H1 (cell line): ENCODE measurements around the gene S1PR2. TPM values are rescaled to one million over a fixed set of nuclear protein-coding genes. Genes with fewer than 3 reads are reported as not detected.

ENCODE experiments used
- CTCF ChIA-PET: fragments of 300-600 bp; sonication (Branson Sonifier 250); formaldehyde crosslinking; loops from one replicate; lab custom pipeline; 2021; ENCODE audit not compliant: partially characterized antibody; lab: Charles Lee
- POLR2A ChIA-PET: fragments of 300-600 bp; sonication (Branson Sonifier 250); formaldehyde crosslinking; loops from one replicate; lab custom pipeline; 2021; ENCODE audit warnings: inconsistent platforms; ENCODE audit not compliant: partially characterized antibody; lab: Charles Lee
- DNase-seq, 2 experiments: peaks; one replicate each; pipeline versions ENCODE4 v3.0.0 to v3.0.0-alpha.2; 2010 to 2022; ENCODE audit warnings: low spot score in 2 of 2, low read depth in 1 of 2, mixed read lengths in 1 of 2
- FAIRE-seq: peaks from 2 replicates; lab custom pipeline; 2011; peaks lifted over from hg19 to GRCh38; lab: Jason Lieb, UNC
- H2AFZ ChIP-seq: 2 replicates; pipeline ENCODE4 v1.8.1; 2012; ENCODE audit warnings: low read length, inconsistent platforms
- H2AK5ac ChIP-seq: 2 replicates; pipeline ENCODE4 v1.6.1; 2013; ENCODE audit warnings: low read depth, low read length
- H2BK120ac ChIP-seq: replicated peaks from 2 replicates; pipeline ENCODE3; 2013; ENCODE audit warnings: low read depth, low read length, inconsistent platforms
- H2BK12ac ChIP-seq: 2 replicates; pipeline ENCODE4 v1.6.1; 2013; ENCODE audit warnings: low read depth, low read length
- H2BK15ac ChIP-seq: 2 replicates; pipeline ENCODE4 v1.6.1; 2013; ENCODE audit warnings: low read length
- H2BK20ac ChIP-seq: 2 replicates; pipeline ENCODE4 v1.6.1; 2013; ENCODE audit warnings: low read length
- H2BK5ac ChIP-seq: 2 replicates; pipeline ENCODE4 v1.6.1; 2013; ENCODE audit warnings: low read depth, low read length
- H3K14ac ChIP-seq: 2 replicates; pipeline ENCODE4 v1.6.1; 2013; ENCODE audit warnings: inconsistent platforms; ENCODE audit not compliant: insufficient read length
- H3K18ac ChIP-seq: 2 replicates; pipeline ENCODE4 v1.6.1; 2013; ENCODE audit warnings: low read length; ENCODE audit errors: extremely low read depth
- H3K23ac ChIP-seq: 2 replicates; pipeline ENCODE4 v1.6.1; 2013; ENCODE audit warnings: inconsistent platforms; ENCODE audit not compliant: insufficient read length
- H3K23me2 ChIP-seq: 2 replicates; pipeline ENCODE4 v1.6.1; 2013; ENCODE audit warnings: low read depth, low read length
- H3K27ac ChIP-seq: 2 replicates; pipeline ENCODE4 v1.6.1; 2011; ENCODE audit warnings: low read depth, low read length, inconsistent platforms
- H3K27me3 ChIP-seq, 4 experiments: replicated peaks in 1 of 4; 1 replicate in 1 of 4; 2 replicates in 3 of 4; pipeline versions ENCODE4 v1.6.1 to v1.8.1; 2011 to 2013; ENCODE audit warnings: low read length in 3 of 4, mild to moderate bottlenecking in 3 of 4, inconsistent platforms in 2 of 4, mixed read lengths in 2 of 4, moderate library complexity in 1 of 4; ENCODE audit not compliant: control insufficient read depth in 3 of 4, insufficient read depth in 3 of 4; ENCODE audit errors: extremely low read depth in 1 of 4
- H3K36me3 ChIP-seq, 4 experiments: 2 replicates each; pipeline versions ENCODE4 v1.6.1 to v1.8.1; 2011 to 2013; ENCODE audit warnings: mild to moderate bottlenecking in 4 of 4, low read length in 3 of 4, moderate library complexity in 2 of 4, control low read depth in 1 of 4, inconsistent platforms in 1 of 4; ENCODE audit not compliant: insufficient read depth in 4 of 4, control insufficient read depth in 2 of 4
- H3K4ac ChIP-seq: replicated peaks from 2 replicates; pipeline ENCODE3; 2013; ENCODE audit warnings: low read length, low read depth, mixed read lengths, inconsistent platforms; ENCODE audit not compliant: insufficient read length
- H3K4me1 ChIP-seq, 4 experiments: replicated peaks in 1 of 4; 1 replicate in 1 of 4; 2 replicates in 3 of 4; pipeline versions ENCODE4 v1.6.1 to v1.8.1; 2011 to 2013; ENCODE audit warnings: low read length in 3 of 4, inconsistent platforms in 2 of 4, mixed read lengths in 1 of 4; ENCODE audit not compliant: insufficient read depth in 4 of 4, control insufficient read depth in 3 of 4
- H3K4me2 ChIP-seq, 2 experiments: 2 replicates each; pipeline versions ENCODE4 v1.6.1 to v1.8.1; 2011 to 2013; ENCODE audit warnings: low read depth in 2 of 2, low read length in 2 of 2, control low read depth in 1 of 2, inconsistent platforms in 1 of 2, mild to moderate bottlenecking in 1 of 2; ENCODE audit not compliant: insufficient read depth in 1 of 2
- H3K4me3 ChIP-seq, 4 experiments: fragments of 200-600, 300-600 bp in 1 of 4; sonication (generic), shearing (Covaris generic), sonication (Bioruptor Twin) in 1 of 4; 2 replicates each; pipeline versions ENCODE4 v1.5.1 to v1.8.1; 2011 to 2016; ENCODE audit warnings: low read length in 4 of 4, low read depth in 3 of 4, control low read depth in 2 of 4, inconsistent platforms in 2 of 4, mild to moderate bottlenecking in 2 of 4, mixed read lengths in 1 of 4, moderate library complexity in 1 of 4; ENCODE audit not compliant: insufficient read depth in 2 of 4; ENCODE audit errors: extremely low read depth in 1 of 4
- H3K56ac ChIP-seq: replicated peaks from 2 replicates; pipeline ENCODE3; 2013; ENCODE audit warnings: low read depth, mild to moderate bottlenecking, mixed read lengths, low read length, inconsistent platforms; ENCODE audit not compliant: insufficient read length
- H3K79me1 ChIP-seq: 2 replicates; pipeline ENCODE4 v1.6.1; 2013; ENCODE audit warnings: low read depth, low read length, control low read depth
- H3K79me2 ChIP-seq, 2 experiments: 2 replicates each; pipeline versions ENCODE4 v1.6.1 to v1.8.1; 2012 to 2013; ENCODE audit warnings: low read length in 2 of 2, mild to moderate bottlenecking in 2 of 2, inconsistent platforms in 1 of 2; ENCODE audit not compliant: insufficient read depth in 2 of 2, control insufficient read depth in 1 of 2
- H3K9ac ChIP-seq, 4 experiments: replicated peaks in 1 of 4; 1 replicate in 1 of 4; 2 replicates in 3 of 4; pipeline versions ENCODE4 v1.6.1 to v1.8.1; 2011 to 2013; ENCODE audit warnings: low read depth in 3 of 4, low read length in 3 of 4, control low read depth in 2 of 4, mild to moderate bottlenecking in 2 of 4, moderate library complexity in 2 of 4, inconsistent platforms in 1 of 4; ENCODE audit errors: extremely low read depth in 1 of 4
- H3K9me3 ChIP-seq, 2 experiments: 2 replicates each; pipeline versions ENCODE4 v1.6.1 to v1.8.1; 2012 to 2013; ENCODE audit warnings: mild to moderate bottlenecking in 2 of 2, moderate library complexity in 2 of 2, control low read depth in 1 of 2, inconsistent platforms in 1 of 2, low read depth in 1 of 2, low read length in 1 of 2, mixed read lengths in 1 of 2; ENCODE audit not compliant: insufficient read depth in 2 of 2
- H4K20me1 ChIP-seq, 2 experiments: replicated peaks in 1 of 2; 2 replicates each; pipeline versions ENCODE3 to v1.8.1; 2011 to 2013; ENCODE audit warnings: inconsistent platforms in 2 of 2, low read length in 2 of 2, mild to moderate bottlenecking in 1 of 2; ENCODE audit not compliant: insufficient read depth in 2 of 2, control insufficient read depth in 1 of 2
- H4K5ac ChIP-seq: 2 replicates; pipeline ENCODE4 v1.6.1; 2013; ENCODE audit warnings: low read length, low read depth, mixed read lengths, inconsistent platforms; ENCODE audit not compliant: insufficient read length
- H4K8ac ChIP-seq: 2 replicates; pipeline ENCODE4 v1.8.0; 2013; ENCODE audit warnings: mild to moderate bottlenecking, moderate library complexity, low read length, inconsistent platforms; ENCODE audit not compliant: insufficient read depth; ENCODE audit errors: extremely low read depth
- H4K91ac ChIP-seq: replicated peaks from 2 replicates; pipeline ENCODE3; 2013; ENCODE audit warnings: low read length, mixed read lengths, inconsistent platforms; ENCODE audit not compliant: insufficient read length
- BRCA1 ChIP-seq: IDR thresholded peaks from 2 replicates; pipeline ENCODE4 v1.6.1; 2012; ENCODE audit warnings: low read depth, low read length, improper control_type of control experiment
- CHD1 ChIP-seq: IDR thresholded peaks from 2 replicates; pipeline ENCODE4 v1.6.1; 2012; ENCODE audit warnings: low read depth, low read length, improper control_type of control experiment
- E2F6 ChIP-seq: IDR thresholded peaks from 2 replicates; pipeline ENCODE4 v1.6.1; 2012; ENCODE audit warnings: inconsistent platforms
- EZH2 ChIP-seq: fragments of 200-600 bp; sonication (generic); IDR thresholded peaks from 2 replicates; pipeline ENCODE4 v1.7.1; 2012; ENCODE audit warnings: low read depth, mild to moderate bottlenecking, moderate library complexity, low read length, inconsistent platforms; ENCODE audit not compliant: severe bottlenecking
- GABPA ChIP-seq: IDR thresholded peaks from 2 replicates; pipeline ENCODE4 v1.6.1; 2011; ENCODE audit warnings: mild to moderate bottlenecking, low read length, moderate library complexity, borderline replicate concordance; ENCODE audit not compliant: insufficient read depth
- JUND ChIP-seq: IDR thresholded peaks from 2 replicates; pipeline ENCODE4 v1.6.1; 2011; ENCODE audit warnings: mild to moderate bottlenecking, improper control_type of control experiment, low read length
- KDM1A ChIP-seq: fragments of 200-600, 300-600 bp; sonication (generic); IDR thresholded peaks from 2 replicates; pipeline ENCODE4 v1.7.1; 2016; ENCODE audit warnings: mild to moderate bottlenecking, low read length, borderline replicate concordance
- KDM4A ChIP-seq: IDR thresholded peaks from one replicate; pipeline ENCODE4 v1.7.1; 2012; ENCODE audit warnings: low read depth, mild to moderate bottlenecking, moderate library complexity, low read length, inconsistent platforms; ENCODE audit not compliant: severe bottlenecking
- MAX ChIP-seq: IDR thresholded peaks from 2 replicates; pipeline ENCODE4 v1.6.1; 2012; ENCODE audit warnings: inconsistent platforms
- PHF8 ChIP-seq: fragments of 200-600 bp; sonication (generic); conservative IDR thresholded peaks from 2 replicates; pipeline ENCODE4 v1.7.1; 2012; ENCODE audit warnings: low read depth, mild to moderate bottlenecking, inconsistent platforms, low read length, moderate library complexity
- SIX5 ChIP-seq: IDR thresholded peaks from 2 replicates; pipeline ENCODE4 v1.6.1; 2011; ENCODE audit warnings: mild to moderate bottlenecking, low read depth, low read length
- TBP ChIP-seq: IDR thresholded peaks from 2 replicates; pipeline ENCODE4 v1.6.1; 2011; ENCODE audit warnings: low read depth, low read length, improper control_type of control experiment
- WGBS, 2 experiments: shearing (Covaris generic) in 1 of 2; methylation state at CpG; one replicate each; pipeline versions ENCODE4 v1.1.6 to v1.1.7; 2013 to 2015; ENCODE audit warnings: low lambda C conversion rate in 2 of 2, mixed read lengths in 2 of 2, inconsistent platforms in 1 of 2, low coverage in 1 of 2, missing lambda C conversion rate in 1 of 2; ENCODE audit not compliant: insufficient replicate concordance in 2 of 2, insufficient coverage in 1 of 2, insufficient read length in 1 of 2; ENCODE audit errors: extremely low coverage in 1 of 2, missing lambda C conversion rate in 1 of 2; 5-methylcytosine and 5-hydroxymethylcytosine counted together
- polyA plus RNA-seq, 7 experiments: library from polyadenylated mRNA; depleted of rRNA in 3 of 7; stranded (reverse) in 5 of 7; unstranded in 2 of 7; fragments of >200 nt in 5 of 7; fragments of 200-250 nt in 2 of 7; gene quantifications; 1 replicate in 5 of 7; 2 replicates in 1 of 7; 4 replicates in 1 of 7; pipeline versions ENCODE4 v1.2.1 to v1.2.3, GENCODE V29; 2011 to 2013; ENCODE audit warnings: missing spikeins in 2 of 7, mixed read lengths in 2 of 7
- total RNA-seq: library from RNA; stranded (reverse); fragmentation: NEBNext Ultra II Directional; extraction: Animal tissue kit (Norgen Biotek cat#: 25700); gene quantifications from 2 replicates; pipeline ENCODE4 v1.2.1, GENCODE V29; 2021

Gene S1PR2
- total and polyA plus RNA-seq, 2 of the 8 experiments (the other 6 are each of a cell fraction or from before 2014, with no cell fraction given) = 17.5 to 19.4 TPM

- no peaks in the 10 kb centered on the region for H3K9me3 ChIP-seq
- H3K27ac ChIP-seq = no peak overlapping the region
- no peak overlapping the region for H4K91ac ChIP-seq
- no peak overlapping the region for H2BK120ac ChIP-seq
- no peak overlapping the region for H2AK5ac ChIP-seq
- no peak overlapping the region for H2BK12ac ChIP-seq
- CTCF ChIA-PET = interaction anchor here (0.9 to 3.8 kb wide), 8 partner anchors 9 to 113 kb away, joined by 3 to 18 read pairs (median 4); partner anchors contain the start of gene ICAM4
- H3K79me2 ChIP-seq = no peaks in the 10 kb centered on the region
- WGBS, 2 experiments = 92% methylated on average over 9 of the region's 9 CpGs; no CpG with 5 or more reads in 1 of the 2 experiments
- no peak for FAIRE-seq
- no peak overlapping the region for H2BK20ac ChIP-seq
- H4K5ac ChIP-seq = no peak overlapping the region
- no peak overlapping the region for H3K14ac ChIP-seq
- no peak overlapping the region for H3K4me2 ChIP-seq
- no peak overlapping the region for H4K8ac ChIP-seq
- DNase-seq = no peak
- H3K79me1 ChIP-seq = no peaks in the 10 kb centered on the region; the same call in 1 of the 2 replicates
- no peaks in the 10 kb centered on the region for H3K27me3 ChIP-seq
- POLR2A ChIA-PET = interaction anchor here (0.8 to 1.0 kb wide), 2 partner anchors 10 to 11 kb away, joined by 3 read pairs; partner anchors contain the start of gene ICAM5
- H3K4me3 ChIP-seq = no peak overlapping the region
- H3K18ac ChIP-seq = no peak overlapping the region
- no peak overlapping the region for H2BK5ac ChIP-seq
- H3K23me2 ChIP-seq = no peaks in the 10 kb centered on the region
- no peak overlapping the region for H3K23ac ChIP-seq
- H3K36me3 ChIP-seq = no peaks in the 10 kb centered on the region
- no peaks in the 10 kb centered on the region for H3K4me1 ChIP-seq
- no peak overlapping the region for H2AFZ ChIP-seq
- H3K9ac ChIP-seq = no peak overlapping the region
- H3K4ac ChIP-seq = no peak overlapping the region
- no peaks in the 10 kb centered on the region for H4K20me1 ChIP-seq
- no peak overlapping the region for H3K56ac ChIP-seq
- H2BK15ac ChIP-seq = no peak overlapping the region
- TF ChIP-seq PHF8 (no peak), EZH2 (no peak), TBP (no peak), GABPA (no peak), KDM4A (no peak), CHD1 (no peak), JUND (no peak), E2F6 (no peak), BRCA1 (no peak), SIX5 (no peak), KDM1A (no peak), MAX (no peak)
Measured at GRCh38 chr19:10277795-10278589, 46.9 kb upstream of the S1PR2 start.
